GM21723 (cell line): Measurements from ENCODE around the gene DOHH.

Experiments used
- ATAC-seq: cut with Tn5 transposase; IDR thresholded peaks from one replicate; pipeline ENCODE4 v1.9.1; 2021; ENCODE audit warnings: mild to moderate bottlenecking, moderate library complexity; ENCODE audit not compliant: unreplicated experiment

DOHH gene

DNA sequence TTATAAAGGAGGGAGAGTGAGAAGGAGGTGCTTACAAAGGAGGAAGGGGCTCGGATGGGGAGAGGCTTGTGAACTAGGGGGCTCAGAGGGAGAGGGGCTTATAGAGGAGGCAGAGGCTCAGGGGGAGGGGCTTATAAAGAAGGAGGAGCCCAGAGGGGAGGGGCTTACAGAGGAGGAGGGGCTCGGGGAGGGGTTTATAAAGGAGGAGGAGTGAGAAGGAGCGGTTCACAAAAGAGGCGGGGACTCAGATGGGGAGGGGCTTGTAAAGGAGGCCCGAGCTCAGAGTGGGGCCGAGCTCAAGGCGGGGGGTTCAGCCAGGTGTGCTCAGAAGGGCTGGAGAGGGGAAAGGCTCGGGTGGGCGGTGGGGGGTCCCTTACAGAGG, 20.6 kb downstream of the DOHH start:
- no peak for ATAC-seq

DNA sequence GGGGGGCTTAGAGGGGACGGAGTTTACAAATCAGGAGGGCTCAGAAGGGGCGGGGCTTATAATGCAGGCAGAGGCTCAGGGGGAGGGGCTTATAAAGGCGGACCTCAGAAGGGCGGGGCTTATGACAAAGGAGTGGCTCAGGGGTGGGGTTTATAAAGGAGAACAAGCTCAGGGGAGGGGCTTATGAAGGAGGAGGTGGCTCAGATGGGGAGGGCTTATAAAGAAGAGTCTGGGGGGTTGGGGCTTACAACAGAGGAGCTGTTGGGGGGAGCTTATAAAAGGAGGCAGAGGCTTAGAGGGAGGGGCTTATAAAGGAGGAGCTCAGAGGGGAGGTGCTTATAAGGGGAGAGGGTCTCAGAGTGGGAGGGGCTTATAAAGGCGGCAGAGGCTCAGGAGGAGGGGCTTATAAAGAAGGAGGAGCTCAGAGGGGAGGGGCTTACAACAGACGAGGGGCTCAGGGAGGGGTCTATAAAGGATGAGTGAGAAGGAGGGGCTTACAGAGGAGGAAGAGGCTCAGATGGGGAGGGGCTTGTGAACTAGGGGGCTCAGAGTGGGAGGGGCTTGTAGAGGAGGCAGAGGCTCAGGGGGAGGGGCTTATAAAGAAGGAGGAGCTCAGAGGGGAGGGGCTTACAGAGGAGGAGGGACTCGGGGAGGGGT, 21.2 kb downstream of the DOHH start:
- ATAC-seq = no peak

DNA sequence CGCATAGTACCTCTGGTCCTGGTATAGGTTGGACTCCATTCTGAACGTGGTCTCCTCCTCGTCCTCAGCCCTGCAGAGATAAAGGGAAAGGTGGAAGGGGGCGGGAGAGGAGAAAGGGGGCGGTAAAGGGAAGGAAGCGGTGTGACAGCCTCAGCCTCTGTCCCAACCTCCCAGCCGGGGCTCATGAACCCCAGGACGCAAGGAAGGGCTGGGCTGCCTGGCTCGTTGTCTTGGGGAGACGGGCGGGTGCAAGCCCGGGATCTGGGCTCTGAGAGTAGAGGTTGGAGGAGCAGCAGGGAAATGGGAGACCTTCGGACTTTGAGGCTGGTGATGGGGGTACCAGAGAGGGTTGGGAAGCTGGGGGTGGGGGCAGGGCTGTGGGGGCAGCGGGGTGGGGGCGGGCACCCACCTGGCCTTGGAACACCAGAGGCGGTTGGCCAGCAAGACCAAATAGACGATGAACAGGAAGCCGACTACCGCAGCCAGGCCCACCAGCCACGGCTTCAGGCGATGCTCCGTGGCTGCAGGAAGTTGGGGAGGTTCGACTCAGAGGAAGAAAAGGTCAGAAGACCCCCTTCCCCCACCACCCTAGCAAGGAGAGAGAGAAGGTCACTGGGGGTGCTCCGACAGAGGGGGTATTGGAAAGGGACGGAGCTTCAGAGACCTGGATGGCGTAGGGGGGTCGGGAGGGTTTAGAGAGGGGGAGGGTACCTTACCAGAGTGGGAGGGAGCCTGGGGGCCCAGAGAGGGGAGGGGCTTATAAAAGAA, 21.9 kb downstream of the DOHH start:
- ATAC-seq = no peak

DNA sequence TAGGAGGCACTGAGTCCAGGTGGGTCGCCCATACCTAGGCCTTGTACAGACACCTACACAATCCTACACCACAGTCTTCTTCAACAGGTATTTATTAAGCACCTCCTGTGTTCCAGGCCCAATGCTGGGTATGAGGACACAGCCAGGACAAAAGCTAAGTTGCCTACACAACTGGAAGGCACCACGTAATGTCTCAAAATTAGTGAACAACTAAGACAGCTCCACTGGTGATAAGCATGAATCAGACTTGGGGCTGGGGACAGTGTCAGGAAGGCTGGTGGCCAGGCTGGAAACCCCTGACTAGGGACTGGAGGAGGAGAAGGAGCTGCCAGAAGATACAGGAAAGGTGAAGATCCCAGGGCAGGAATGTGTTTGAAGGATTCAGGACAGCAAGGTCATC, 22.5 kb downstream of the DOHH start:
- ATAC-seq = no peak

DNA sequence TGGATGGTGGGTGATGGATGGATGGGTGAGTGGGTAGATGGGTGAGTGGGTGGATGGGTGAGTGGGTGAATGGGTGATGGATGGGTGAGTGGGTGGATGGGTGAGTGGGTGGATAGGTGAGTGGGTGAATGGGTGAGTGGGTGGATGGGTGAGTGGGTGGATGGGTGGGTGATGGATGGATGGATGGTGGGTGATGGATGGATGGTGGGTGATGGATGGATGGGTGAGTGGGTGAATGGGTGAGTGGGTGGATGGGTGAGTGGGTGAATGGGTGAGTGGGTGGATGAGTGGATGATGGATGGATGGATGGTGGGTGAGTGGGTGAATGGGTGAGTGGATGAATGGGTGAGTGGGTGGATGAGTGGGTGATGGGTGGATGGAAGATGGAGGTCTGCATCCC, 23.0 kb downstream of the DOHH start:
- ATAC-seq = no peak

DNA sequence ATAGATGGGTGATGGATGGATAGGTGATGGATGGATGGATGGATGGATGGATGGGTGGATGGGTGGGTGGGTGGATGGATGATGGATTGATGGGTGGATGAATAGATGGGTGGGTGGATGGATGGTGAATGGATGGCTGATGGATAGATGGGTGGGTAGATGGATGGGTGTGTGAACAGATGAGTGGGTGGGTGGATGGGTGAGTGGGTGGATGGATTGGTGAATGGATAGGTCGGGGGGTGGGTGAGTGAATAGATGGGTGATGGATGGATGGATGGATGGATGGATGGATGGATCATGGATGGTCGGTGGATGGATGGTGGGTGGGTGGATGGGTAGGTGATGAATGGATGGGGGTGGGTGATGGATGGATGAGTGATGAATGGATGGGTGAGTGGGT, 23.6 kb downstream of the DOHH start:
- no peak for ATAC-seq

DNA sequence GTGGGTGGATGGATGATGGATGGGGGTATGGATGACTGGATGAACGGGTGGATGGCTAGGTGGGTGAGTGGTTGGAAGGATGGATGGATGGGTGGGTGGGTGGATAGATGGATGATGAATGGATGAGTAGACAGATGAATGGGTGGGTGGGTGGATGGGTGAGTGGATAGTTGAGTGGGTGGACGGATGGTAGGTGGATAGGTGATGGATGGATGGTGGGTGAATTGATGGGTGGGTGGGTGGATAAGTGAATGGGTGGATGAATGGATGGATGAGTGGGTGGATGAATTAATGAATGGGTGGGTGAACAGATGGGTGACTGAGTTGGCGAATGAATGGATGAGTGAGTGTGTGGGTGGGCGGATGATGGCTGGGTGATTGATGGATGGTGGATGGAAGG, 25.0 kb downstream of the DOHH start:
- no peak for ATAC-seq

DNA sequence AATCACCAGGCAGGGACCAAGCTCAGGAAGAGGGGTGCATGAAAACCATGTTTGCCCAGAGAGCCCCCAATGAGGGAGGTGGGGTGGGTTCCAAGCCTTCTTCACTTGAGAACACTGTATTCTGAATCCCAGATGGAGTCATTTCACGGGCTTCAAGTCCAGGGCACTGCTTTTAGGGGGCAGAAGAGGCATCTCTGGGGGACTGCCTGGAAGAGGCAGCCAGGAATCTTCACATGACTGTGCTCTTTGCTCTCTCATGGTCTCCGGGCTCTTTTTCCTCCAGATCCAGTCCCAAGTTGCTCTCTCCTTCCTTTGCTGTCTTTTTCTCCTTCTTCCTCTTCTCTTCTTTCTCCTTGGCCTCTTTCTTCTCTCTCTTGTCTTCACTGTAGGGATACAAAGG, 25.9 kb downstream of the DOHH start:
- no peak for ATAC-seq

DNA sequence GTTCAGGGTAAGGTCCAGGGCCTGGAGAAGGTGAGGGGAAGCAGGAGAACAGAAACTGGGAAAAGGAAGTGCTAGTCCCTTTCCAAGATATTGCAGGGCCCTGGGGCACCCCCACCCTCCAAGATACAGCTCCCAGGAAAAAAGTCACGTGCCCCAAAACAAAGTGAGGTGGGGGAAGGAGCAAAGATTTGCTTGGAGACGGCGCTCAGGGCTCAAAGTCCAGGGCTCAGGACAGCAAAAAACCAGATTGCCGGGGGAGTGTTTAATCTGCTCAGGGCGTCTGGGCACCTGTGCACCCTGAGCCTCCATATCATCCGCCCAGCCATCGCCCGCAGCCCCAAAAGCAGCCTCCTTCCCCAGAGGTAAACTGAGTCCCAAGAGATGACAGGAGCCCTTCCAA, 26.5 kb downstream of the DOHH start:
- ATAC-seq = no peak

DNA sequence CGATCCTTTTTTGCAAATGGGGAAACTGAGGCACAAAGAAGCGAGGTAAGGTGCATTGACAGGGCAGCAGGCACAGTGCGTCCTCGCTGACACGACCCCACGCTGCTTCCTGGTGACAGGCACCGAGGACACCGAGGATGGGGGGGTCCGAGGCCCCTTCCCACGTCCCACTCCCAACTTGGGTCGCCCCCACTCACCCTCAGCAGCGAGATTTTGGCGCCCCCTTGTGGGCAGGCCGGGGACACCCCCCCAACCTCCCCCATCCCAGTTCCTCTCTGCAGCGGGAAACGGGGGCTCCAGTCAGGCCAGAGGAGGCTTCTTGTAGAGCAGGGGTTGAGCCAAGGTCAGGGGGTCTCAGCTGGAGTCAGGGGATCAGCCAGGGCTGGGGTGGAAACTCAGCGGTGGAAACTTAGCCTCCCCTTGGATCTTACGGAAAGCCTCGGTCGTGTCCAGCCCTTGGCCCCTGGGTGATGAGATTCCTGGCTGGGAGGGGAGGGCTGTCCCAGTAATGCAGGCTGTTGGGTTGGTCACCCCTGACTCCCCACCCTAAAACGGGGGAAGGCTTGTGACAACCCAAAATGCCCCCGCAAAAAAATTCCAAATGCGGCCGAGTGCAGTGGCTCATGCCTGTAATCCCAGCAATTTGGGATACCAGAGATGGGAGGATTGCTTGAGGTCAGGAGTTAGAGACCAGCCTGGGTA, 28.4 kb downstream of the DOHH start:
- ATAC-seq = no peak

DNA sequence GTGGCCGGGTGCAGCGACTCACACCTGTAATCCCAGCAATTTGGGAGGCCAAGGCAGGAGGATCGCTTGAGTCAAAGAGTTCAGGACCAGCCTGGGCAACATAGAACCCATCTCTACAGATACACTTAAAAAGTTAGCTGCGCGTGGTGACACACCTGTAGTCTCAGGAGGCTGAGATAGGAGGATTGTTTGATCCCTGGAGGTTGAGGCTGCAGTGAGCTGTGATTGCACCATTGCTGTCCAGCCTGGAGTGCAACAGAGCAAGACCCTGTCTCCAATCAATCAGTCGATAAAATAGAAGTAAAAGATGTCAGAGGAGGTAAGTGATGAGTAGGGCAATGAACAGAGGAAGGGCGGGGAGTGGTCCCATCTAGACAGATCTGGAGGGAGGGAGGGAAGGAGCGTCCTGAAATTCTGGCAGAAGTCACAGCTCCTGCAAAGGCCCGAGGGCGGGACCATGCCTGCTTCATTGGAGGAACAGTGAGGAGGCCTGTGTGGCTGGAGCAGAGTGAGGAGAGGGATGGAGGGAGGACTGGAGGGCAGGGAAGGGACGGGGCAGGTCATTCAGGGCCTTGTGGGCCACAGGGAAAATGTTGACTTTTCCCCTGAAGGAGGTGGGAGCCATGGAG, 29.9 kb downstream of the DOHH start:
- no peak for ATAC-seq

DNA sequence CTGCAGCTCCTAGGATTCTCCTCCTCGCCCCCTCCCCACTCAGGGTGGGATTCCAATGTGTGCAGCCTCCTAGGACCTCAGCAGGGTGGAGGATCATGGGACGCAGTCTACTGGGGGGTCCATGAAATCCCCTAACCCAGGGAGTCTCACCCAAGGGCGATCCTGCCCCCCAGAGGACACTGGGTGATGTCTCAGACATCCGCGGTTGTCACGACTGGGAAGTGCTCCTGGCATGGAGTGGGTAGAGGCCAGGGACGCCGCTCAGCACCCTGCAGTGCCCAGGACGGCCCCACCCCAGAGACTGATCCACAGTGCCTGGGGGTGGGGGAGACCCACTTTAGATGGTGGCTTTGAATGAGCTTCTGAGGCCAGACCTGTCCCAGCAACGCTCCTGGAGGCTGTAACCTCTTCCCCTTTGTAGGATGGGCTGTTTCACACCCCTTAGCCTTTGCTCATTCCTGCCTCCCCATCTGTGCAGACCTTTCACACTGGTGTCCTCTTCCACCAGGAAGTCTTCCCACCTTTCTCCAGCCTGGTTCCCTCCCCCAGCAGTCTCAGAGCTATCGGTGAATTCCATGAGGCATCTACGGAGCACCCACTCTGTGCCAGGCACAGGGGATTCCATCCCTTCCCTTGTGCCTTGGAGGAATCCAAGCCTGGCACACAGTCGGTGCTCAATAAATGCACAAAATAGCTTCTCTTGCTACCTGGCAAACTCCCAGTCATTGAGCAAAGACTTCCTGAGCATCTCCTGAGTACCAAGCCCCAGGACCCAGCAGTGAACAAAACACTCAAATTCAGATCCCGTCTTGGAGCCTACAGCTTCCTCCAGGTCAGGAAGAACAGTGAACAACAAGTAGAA, 30.6 kb downstream of the DOHH start:
- no peak for ATAC-seq

DNA sequence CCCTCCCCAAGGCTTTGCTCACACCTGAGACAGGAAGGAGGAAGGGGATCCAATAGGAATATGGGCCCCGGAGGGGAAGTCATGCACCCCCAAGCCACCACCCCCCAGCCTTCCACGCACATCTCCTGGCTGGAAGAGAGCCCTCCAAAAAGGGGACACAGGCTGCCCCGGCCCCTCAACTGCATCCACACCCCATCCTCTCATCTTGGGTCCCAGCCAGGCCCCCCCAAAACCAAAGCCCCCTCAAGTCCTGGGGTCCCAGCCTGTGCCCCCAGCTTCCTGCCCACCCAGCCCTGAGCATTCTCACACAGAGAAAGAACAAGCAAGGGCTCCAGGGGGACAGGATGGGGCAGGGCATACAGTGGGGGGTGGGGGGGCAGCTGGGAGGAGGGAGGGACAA, 32.3 kb downstream of the DOHH start:
- ATAC-seq = no peak

DNA sequence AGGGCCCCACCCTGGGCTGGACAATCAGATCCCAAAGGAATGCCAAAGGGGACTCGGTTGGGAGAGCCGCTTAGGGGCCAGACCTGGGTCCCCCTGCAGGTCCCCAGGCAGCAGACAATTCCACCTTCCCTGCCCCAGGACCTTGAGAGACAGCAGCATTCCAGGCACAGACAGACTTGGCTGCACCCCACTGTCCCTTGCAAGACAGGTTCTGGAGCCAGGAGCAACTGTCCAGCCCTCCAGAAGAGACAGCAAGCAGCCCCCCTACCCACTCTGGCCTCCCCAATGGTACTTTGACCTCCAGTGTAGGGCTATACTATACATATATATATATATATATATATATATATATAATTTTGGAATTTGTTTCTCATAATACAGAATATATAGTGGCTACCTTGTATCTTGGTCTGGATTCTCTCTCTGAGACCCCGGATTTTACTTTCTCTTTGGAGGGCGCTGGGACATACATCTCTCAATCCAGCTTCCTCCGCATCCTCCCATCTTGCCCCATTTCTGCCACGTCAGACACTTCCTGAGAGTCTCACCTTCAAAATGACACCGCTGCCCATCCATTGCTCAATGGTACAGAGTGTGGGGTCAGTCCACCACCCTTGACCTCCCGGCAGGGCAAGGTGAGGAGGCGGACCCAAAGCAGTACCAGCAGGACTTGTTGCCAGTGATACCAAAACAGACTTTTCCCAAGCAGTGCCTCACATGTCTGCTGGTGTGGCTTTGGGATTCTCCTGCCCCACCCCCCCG, 32.9 kb downstream of the DOHH start:
- ATAC-seq = no peak

DNA sequence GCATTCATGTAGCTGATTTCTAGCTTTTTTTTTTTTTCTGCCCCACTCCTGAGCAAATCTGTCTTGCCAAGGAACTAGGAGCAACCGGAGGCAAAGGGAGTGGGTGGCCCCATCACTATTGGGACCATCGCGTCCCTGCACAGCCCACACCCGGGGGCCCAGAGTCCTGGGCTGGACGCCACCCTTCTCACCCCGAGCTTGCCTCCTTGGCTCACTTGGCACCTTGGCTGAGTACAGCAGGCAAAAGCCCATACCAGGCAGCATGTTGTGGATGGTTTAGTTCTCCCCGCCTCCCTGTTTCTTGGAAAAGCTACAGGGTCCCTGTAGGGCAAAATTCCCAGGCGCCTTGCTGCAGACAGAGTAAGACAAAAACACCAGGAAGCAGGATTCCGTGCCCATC, 33.8 kb downstream of the DOHH start:
- no peak for ATAC-seq

DNA sequence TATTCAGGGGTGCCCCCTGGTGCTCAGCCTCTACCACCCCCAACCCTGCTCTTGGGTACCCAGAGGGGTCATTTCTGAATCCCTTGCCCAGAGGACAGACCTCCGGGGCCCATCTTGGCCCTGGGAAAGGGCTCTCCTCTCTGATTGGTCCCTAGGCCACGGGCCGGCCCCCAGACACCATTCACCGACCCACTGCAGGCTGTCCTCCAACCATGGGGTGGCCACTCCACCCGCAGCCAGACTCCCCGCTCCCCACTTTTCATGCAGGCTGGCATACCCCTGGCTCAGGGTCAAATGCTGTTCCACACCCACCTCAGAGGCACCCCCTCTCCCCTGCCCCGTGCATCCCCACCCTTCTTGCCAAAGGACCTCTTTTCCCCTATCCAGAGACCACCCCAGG, 34.9 kb downstream of the DOHH start:
- ATAC-seq = no peak

DNA sequence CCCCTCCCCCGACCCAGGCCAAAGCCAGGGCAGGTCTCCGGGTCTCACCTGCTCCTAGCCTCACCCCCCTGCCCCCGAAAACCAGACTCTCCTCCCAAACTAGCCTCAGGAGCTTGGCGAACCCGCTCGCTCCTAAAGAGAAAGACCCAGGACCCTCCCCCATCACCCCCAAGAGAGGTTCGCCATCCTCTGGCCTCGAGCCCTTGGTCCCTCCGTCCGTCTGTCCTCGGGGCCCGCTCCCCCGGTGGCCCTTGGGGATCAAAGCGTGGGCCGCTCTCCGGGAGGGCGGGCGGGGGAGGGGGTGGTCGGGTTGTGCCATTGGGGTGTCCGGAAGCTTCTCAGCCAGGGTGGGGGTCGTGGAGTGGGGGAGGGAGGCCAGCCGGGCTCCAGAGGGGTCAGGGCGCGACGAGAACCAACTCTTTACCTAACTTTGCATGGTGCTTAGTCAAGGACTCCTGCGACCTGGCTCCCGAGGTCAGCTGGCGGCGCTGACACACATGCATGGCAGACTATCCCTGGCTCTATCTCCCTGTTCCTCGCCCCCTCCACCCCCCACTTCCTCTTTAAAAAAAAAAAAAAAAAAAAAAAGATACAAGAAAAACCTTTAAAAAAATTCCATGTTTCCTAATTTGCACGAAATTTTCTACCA, 35.8 kb downstream of the DOHH start:
- ATAC-seq = no peak

DNA sequence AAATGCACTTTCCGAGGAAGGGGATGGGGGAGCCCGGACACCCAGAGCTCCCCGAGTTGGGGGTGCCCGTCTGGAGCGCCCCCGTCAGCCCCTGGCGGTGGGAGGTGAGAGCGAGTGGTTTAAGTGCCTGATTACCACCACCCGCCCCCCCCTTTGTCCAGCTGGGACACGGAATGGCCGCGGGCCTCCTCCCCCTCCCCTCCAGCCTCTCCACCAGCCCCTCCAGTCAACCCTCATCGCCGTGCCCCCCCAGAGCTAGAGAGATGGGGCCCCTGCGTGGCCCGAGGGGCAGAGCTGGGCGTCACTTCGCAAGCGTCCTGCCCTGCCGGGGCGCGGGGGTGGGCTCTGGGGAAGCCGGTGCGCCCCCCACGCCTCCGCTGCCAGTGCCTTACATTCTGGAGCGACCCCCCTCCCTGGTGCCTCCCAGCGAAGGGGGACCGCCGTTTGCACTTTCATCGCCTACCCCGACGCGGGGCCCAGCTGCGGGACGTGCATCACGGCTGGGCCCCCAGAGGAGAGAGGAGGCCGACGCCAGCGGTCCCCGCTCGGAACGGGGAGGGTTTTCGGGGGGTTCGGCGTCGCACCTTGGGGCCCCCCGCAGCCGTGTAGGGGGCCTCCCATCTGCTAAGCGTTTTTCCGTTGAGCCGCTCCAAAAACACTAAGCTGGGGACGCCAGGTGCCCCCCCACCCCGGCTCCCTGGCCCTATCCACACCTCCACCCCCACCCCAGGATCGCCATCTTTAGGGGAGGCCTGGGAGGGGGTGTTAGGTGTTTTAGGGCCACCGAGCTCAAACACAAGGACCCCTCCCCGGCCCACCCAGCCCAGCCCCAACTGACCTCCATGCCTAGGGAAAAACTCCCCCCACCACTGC, 36.5 kb downstream of the DOHH start:
- no peak for ATAC-seq
